Gastrocnemius medialis (tissue), 4 donors: ENCODE results near the gene LZTS2.

Experiments used
- POLR2A ChIP-seq, 2 donors: fragments of 450-650 bp; IDR thresholded peaks; one replicate each; pipeline ENCODE4 v1.6.1; 2017; ENCODE audit warnings: antibody characterized with exemption in 2 of 2, mild to moderate bottlenecking in 2 of 2, moderate library complexity in 2 of 2
- TF ChIP-seq, protein P1 (sequence below), 5 experiments: fragments of 450-650 bp in 3 of 5; fragments of 200-600 bp in 2 of 5; sonication (generic) in 2 of 5; IDR thresholded peaks in 4 of 5; conservative IDR thresholded peaks in 1 of 5; 1 replicate in 4 of 5; 2 replicates in 1 of 5; pipeline ENCODE4 v1.5.1; 2016 to 2019; ENCODE audit warnings: antibody characterized with exemption in 5 of 5, mild to moderate bottlenecking in 3 of 5, moderate library complexity in 3 of 5

GRCh38 chr10:101054876-101055275 lies 55.3 kb downstream of the LZTS2 start:
- TF ChIP-seq POLR2A (IDR thresholded peaks at IDR 0.05): no peak
- TF ChIP-seq, protein P1, sequence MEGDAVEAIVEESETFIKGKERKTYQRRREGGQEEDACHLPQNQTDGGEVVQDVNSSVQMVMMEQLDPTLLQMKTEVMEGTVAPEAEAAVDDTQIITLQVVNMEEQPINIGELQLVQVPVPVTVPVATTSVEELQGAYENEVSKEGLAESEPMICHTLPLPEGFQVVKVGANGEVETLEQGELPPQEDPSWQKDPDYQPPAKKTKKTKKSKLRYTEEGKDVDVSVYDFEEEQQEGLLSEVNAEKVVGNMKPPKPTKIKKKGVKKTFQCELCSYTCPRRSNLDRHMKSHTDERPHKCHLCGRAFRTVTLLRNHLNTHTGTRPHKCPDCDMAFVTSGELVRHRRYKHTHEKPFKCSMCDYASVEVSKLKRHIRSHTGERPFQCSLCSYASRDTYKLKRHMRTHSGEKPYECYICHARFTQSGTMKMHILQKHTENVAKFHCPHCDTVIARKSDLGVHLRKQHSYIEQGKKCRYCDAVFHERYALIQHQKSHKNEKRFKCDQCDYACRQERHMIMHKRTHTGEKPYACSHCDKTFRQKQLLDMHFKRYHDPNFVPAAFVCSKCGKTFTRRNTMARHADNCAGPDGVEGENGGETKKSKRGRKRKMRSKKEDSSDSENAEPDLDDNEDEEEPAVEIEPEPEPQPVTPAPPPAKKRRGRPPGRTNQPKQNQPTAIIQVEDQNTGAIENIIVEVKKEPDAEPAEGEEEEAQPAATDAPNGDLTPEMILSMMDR (IDR thresholded peaks at IDR 0.05 in 4 of 5, conservative IDR thresholded peaks at IDR 0.05 in 1 of 5): no peak
